Measurements from ENCODE around the gene ZFYVE27. TPM values are rescaled to one million over a fixed set of nuclear protein-coding genes. Genes with fewer than 3 reads are reported as not detected.

ZFYVE27 gene
- total and polyA plus RNA-seq, 10 of the 15 experiments (the other 5 are each of a cell fraction or from before 2014, with no cell fraction given), result 1.1 to 28.9 (median 21.4) TPM

- no peak for ATAC-seq
- POLR2A ChIA-PET, result no interaction called here
- CTCF ChIA-PET, result interaction anchor here (0.7 to 14.9 kb wide), 5 partner anchors 9 to 35 kb away, joined by 3 to 416 read pairs (median 5); partner anchors contain the start of genes AVPI1 and ZFYVE27
- TF ChIP-seq ZNF384 (IDR thresholded peaks at IDR 0.05; ENCODE audit: borderline replicate concordance, low read depth, low read length), result no peak
- no peak for TF ChIP-seq PRDM15 (CRISPR knock-in tag; IDR thresholded peaks at IDR 0.05)
- no peak for TF ChIP-seq MEF2A (IDR thresholded peaks at IDR 0.05; ENCODE audit: insufficient read depth, low read depth, low read length)
- no peak for TF ChIP-seq BACH1 (IDR thresholded peaks at IDR 0.05; ENCODE audit: borderline replicate concordance)
- no peak for TF ChIP-seq NFYB (IDR thresholded peaks at IDR 0.05; ENCODE audit: insufficient read depth, low read depth, low read length)
- TF ChIP-seq ATF3 (IDR thresholded peaks at IDR 0.05; ENCODE audit: borderline replicate concordance, extremely low read depth, low read depth, low read length), result no peak
- TF ChIP-seq CUX1 (IDR thresholded peaks at IDR 0.05; ENCODE audit: insufficient replicate concordance, low read depth, low read length), result no peak
- TF ChIP-seq EED (IDR thresholded peaks at IDR 0.05; ENCODE audit: low read depth), result no peak
- no peak for TF ChIP-seq ETV6 (conservative IDR thresholded peaks at IDR 0.05 in 1 of 2, IDR thresholded peaks at IDR 0.05 in 1 of 2; ENCODE audit: borderline replicate concordance in 1 of 2, low read depth in 1 of 2)
- no peak for TF ChIP-seq MXI1 (IDR thresholded peaks at IDR 0.05; ENCODE audit: low read depth, low read length)
- no peak for TF ChIP-seq ZBED1 (IDR thresholded peaks at IDR 0.05; ENCODE audit: borderline replicate concordance)
- no peak overlapping the region for H3K27ac ChIP-seq (ENCODE audit: control insufficient read depth, insufficient read depth)
- no peaks in the 10 kb centered on the region for H3K36me3 ChIP-seq (ENCODE audit: control insufficient read depth in 2 of 2, insufficient read depth in 2 of 2, low read length in 1 of 2)
- peaks cover 0 to 2% of the 10 kb centered on the region in 2 experiments; a peak in 1 of 4 replicates for H3K27me3 ChIP-seq (replicated peaks in 1 of 2; ENCODE audit: control insufficient read depth in 2 of 2, insufficient read depth in 2 of 2, low read length in 1 of 2)
- peaks cover 3% of the 10 kb centered on the region; the same call in 1 of the 2 replicates for H3K4me1 ChIP-seq (ENCODE audit: control insufficient read depth, insufficient read depth, low read length)
- H2AFZ ChIP-seq (ENCODE audit: control insufficient read depth, low read depth, low read length), result no peak overlapping the region
- no peak for DNase-seq (ENCODE audit: low read depth, low spot score)
- in situ Hi-C loops (cut with MboI) (no loop called here), intact Hi-C loops (cut with micrococcal nuclease; ENCODE audit: unreplicated experiment) (no loop called here)
- H3K9ac ChIP-seq (ENCODE audit: control insufficient read depth, insufficient read depth, low read length), result no peak overlapping the region
- no peaks in the 10 kb centered on the region for H4K20me1 ChIP-seq (ENCODE audit: control insufficient read depth, insufficient read depth)
- H3K4me2 ChIP-seq (ENCODE audit: control insufficient read depth, insufficient read depth), result no peak overlapping the region
- no TSS peak for BruUV-seq (replicated peaks)
- H3K4me3 ChIP-seq, result no peak overlapping the region
- H3K9me3 ChIP-seq (replicated peaks; ENCODE audit: control insufficient read depth, insufficient read depth, low read length), result no peaks in the 10 kb centered on the region
- RAD21 ChIA-PET (ENCODE audit: unreplicated experiment), result interaction anchor here (0.8 to 1.9 kb wide), 4 partner anchors 10 to 24 kb away, joined by 3 to 6 read pairs (median 4); no protein-coding TSS in a partner anchor
- no peak for FAIRE-seq
- WGBS (ENCODE audit: insufficient coverage, insufficient replicate concordance, low lambda C conversion rate, missing lambda C conversion rate), result 67% methylated on average over 9 of the region's 9 CpGs
- SMC1A ChIA-PET (ENCODE audit: uncharacterized antibody, unreplicated experiment), result interaction anchor here (1.1 to 2.7 kb wide), 3 partner anchors 9 to 70 kb away, joined by 4 to 10 read pairs (median 5); no protein-coding TSS in a partner anchor
- no peaks in the 10 kb centered on the region for H3K79me2 ChIP-seq (ENCODE audit: control insufficient read depth, insufficient read depth, low read length)
Observed at GRCh38 chr10:97711640-97712572, 25.0 kb upstream of the ZFYVE27 start.
